GM18870 (cell line): ENCODE measurements around the gene SEMA6C.
"Not testable (repeated sequence)": the region's sequence is repeated elsewhere in the genome, so short reads cannot be mapped to it uniquely, and the experiment has no call there.

Source experiments
- ATAC-seq: cut with Tn5 transposase; IDR thresholded peaks from one replicate; pipeline ENCODE4 v1.9.1; 2021; ENCODE audit warnings: moderate library complexity; ENCODE audit not compliant: unreplicated experiment

The SEMA6C gene

GRCh38 chr1:151132335-151133017, 14.0 kb downstream of the SEMA6C start:
- ATAC-seq, result no peak

GRCh38 chr1:151131701-151132334, 14.6 kb downstream of the SEMA6C start:
- ATAC-seq, result no peak

- no peak for ATAC-seq
Measured at GRCh38 chr1:151130987-151131586, 15.3 kb downstream of the SEMA6C start.

GRCh38 chr1:151128800-151129199, 17.6 kb downstream of the SEMA6C start:
- ATAC-seq, result no peak

- no peak for ATAC-seq
Measured at GRCh38 chr1:151124763-151125403, 21.5 kb downstream of the SEMA6C start.

GRCh38 chr1:151113877-151114276, 32.6 kb downstream of the SEMA6C start:
- no peak for ATAC-seq

GRCh38 chr1:151108331-151108730, 38.1 kb downstream of the SEMA6C start:
- no peak for ATAC-seq

- no peak for ATAC-seq
Measured at GRCh38 chr1:151106894-151107293, 39.5 kb downstream of the SEMA6C start.

- ATAC-seq, result no peak
Measured at GRCh38 chr1:151104630-151105029, 41.8 kb downstream of the SEMA6C start.

- no peak for ATAC-seq
Measured at GRCh38 chr1:151098126-151098525, 48.3 kb downstream of the SEMA6C start.

GRCh38 chr1:151097426-151097825, 49.0 kb downstream of the SEMA6C start:
- ATAC-seq, result not testable (repeated sequence)

- ATAC-seq, result no peak
Measured at GRCh38 chr1:151085953-151086559, 60.4 kb downstream of the SEMA6C start.
